Testis (tissue), 3 donors: ENCODE results near the gene MRPL24. TPM values are rescaled to one million over a fixed set of nuclear protein-coding genes. Genes with fewer than 3 reads are reported as not detected.

ENCODE experiments used
- DNase-seq: peaks from one replicate; pipeline ENCODE4 v3.0.0-alpha.2; 2019
- H3K27ac ChIP-seq, 2 donors: fragments of 200-600 bp; sonication (generic); one replicate each; pipeline ENCODE4 v1.5.1; 2019
- H3K27me3 ChIP-seq: fragments of 200-600 bp; sonication (generic); one replicate; pipeline ENCODE4 v1.5.1; 2019
- H3K36me3 ChIP-seq: fragments of 200-600 bp; sonication (generic); one replicate; pipeline ENCODE4 v1.5.1; 2017; ENCODE audit warnings: low read depth; ENCODE audit errors: missing control alignments
- H3K4me1 ChIP-seq: fragments of 200-600 bp; sonication (generic); one replicate; pipeline ENCODE4 v1.5.1; 2019
- H3K4me3 ChIP-seq, 2 donors: fragments of 200-600 bp; sonication (generic); one replicate each; pipeline ENCODE4 v1.5.1; 2017 to 2019
- H3K9me3 ChIP-seq: fragments of 200-600 bp; sonication (generic); one replicate; pipeline ENCODE4 v1.5.1; 2017
- CTCF ChIP-seq, 3 experiments: fragments of 450-650 bp in 2 of 3; fragments of 200-600 bp in 1 of 3; sonication (generic) in 1 of 3; IDR thresholded peaks; one replicate each; pipeline ENCODE4 v1.5.1; 2016 to 2019; ENCODE audit warnings: antibody characterized with exemption in 3 of 3, mild to moderate bottlenecking in 2 of 3, moderate library complexity in 1 of 3
- POLR2A ChIP-seq: fragments of 450-650 bp; IDR thresholded peaks from one replicate; pipeline ENCODE4 v1.6.1; 2017; ENCODE audit warnings: antibody characterized with exemption, mild to moderate bottlenecking, moderate library complexity
- WGBS, 2 donors: methylation state at CpG; one replicate each; pipeline ENCODE4 v1.1.5; 2018; 5-methylcytosine and 5-hydroxymethylcytosine counted together
- intact Hi-C: fragments of 100-400 bp; cut with DNase I; formaldehyde crosslinking; loops from one replicate; pipeline ENCODE4 v1.15.1; 2023; ENCODE audit warnings: low total_unique reads
- polyA plus RNA-seq: library from polyadenylated mRNA; stranded (reverse); fragments of 350-450 nt; fragmentation: Illumina TruSeq; extraction: RNeasy Lipid Tissue Mini Kit (QIAGEN cat#74804); gene quantifications from one replicate; pipeline ENCODE4 v1.2.3, GENCODE V29; 2014; ENCODE audit warnings: low read depth, low replicate concordance; ENCODE audit not compliant: insufficient read depth
- total RNA-seq, 2 donors: library from RNA; depleted of rRNA; stranded (reverse); fragments of >200 nt; gene quantifications; one replicate each; pipeline ENCODE4 v1.2.3, GENCODE V29; 2016

MRPL24 gene
- total and polyA plus RNA-seq, 3 donors from 2014 or later = 36.6 to 101 (median 51.7) TPM

- intact Hi-C loops = no loop called here
- no peaks in the 10 kb centered on the region for H3K9me3 ChIP-seq
- H3K4me1 ChIP-seq = peaks cover 54% of the 10 kb centered on the region
Observed at GRCh38 chr1:156747742-156748669, 7.1 kb upstream of the MRPL24 start.

GRCh38 chr1:156746728-156747631, 6.1 kb upstream of the MRPL24 start:
- H3K27me3 ChIP-seq = no peaks in the 10 kb centered on the region
- no peak for TF ChIP-seq POLR2A
- TF ChIP-seq CTCF (IDR thresholded peaks at IDR 0.05) = no peak
- peaks cover 47% of the 10 kb centered on the region for H3K4me1 ChIP-seq
- DNase-seq = peak; percentile 94
- H3K9me3 ChIP-seq = no peaks in the 10 kb centered on the region
- intact Hi-C loops = no loop called here
- peak overlapping the region; percentile 97 for H3K27ac ChIP-seq
- 0 to 1% methylated on average over 10 to 21 of the region's 29 CpGs for WGBS, 2 donors
- H3K4me3 ChIP-seq = peak overlapping the region; percentile 55 to 65
- H3K36me3 ChIP-seq = no peaks in the 10 kb centered on the region

More at GRCh38 chr1:156747742-156748669, 7.1 kb upstream of the MRPL24 start:
- WGBS, 2 donors = 18 to 19% methylated on average over 8 of the region's 8 CpGs
- TF ChIP-seq POLR2A (no peak), CTCF (IDR thresholded peaks at IDR 0.05) (no peak)
- Histone ChIP-seq H3K4me3 (peak overlapping the region in 1 of 2 donors; percentile 99), H3K27me3 (no peaks in the 10 kb centered on the region), H3K36me3 (no peaks in the 10 kb centered on the region), H3K27ac (peak overlapping the region; percentile 97)
- DNase-seq = no peak

- H3K9me3 ChIP-seq = no peaks in the 10 kb centered on the region
- no peaks in the 10 kb centered on the region for H3K36me3 ChIP-seq
- H3K27me3 ChIP-seq = no peaks in the 10 kb centered on the region
- H3K27ac ChIP-seq = peak overlapping the region; percentile 97
- no peak for TF ChIP-seq POLR2A
- TF ChIP-seq CTCF (IDR thresholded peaks at IDR 0.05) = no peak
- intact Hi-C loops = no loop called here
- H3K4me3 ChIP-seq = peak overlapping the region; percentile 55 to 65
- H3K4me1 ChIP-seq = peaks cover 51% of the 10 kb centered on the region
- WGBS, 2 donors = 31 to 34% methylated on average over 8 to 9 of the region's 9 CpGs
- no peak for DNase-seq
Observed at GRCh38 chr1:156746406-156746727, 5.5 kb upstream of the MRPL24 start.

GRCh38 chr1:156745881-156746280, 5.0 kb upstream of the MRPL24 start:
- no peak for DNase-seq
- H3K4me1 ChIP-seq = peaks cover 53% of the 10 kb centered on the region
- TF ChIP-seq POLR2A = no peak
- TF ChIP-seq CTCF (IDR thresholded peaks at IDR 0.05) = no peak
- H3K4me3 ChIP-seq = no peak overlapping the region
- 60 to 75% methylated on average over 3 of the region's 3 CpGs for WGBS, 2 donors
- H3K27me3 ChIP-seq = no peaks in the 10 kb centered on the region
- intact Hi-C loops = no loop called here
- no peaks in the 10 kb centered on the region for H3K36me3 ChIP-seq
- H3K9me3 ChIP-seq = no peaks in the 10 kb centered on the region
- H3K27ac ChIP-seq = peak overlapping the region; percentile 97
